ENCODE results near the gene RXRA.

GRCh38 chr9:134420281-134420845 lies 94.1 kb downstream of the RXRA start:
- no peak for TF ChIP-seq CTCF (IDR thresholded peaks at IDR 0.05; ENCODE audit: extremely low read depth in 1 of 2, insufficient read depth in 1 of 2, low read depth in 1 of 2, low read length in 2 of 2)
- TF ChIP-seq EZH2 (IDR thresholded peaks at IDR 0.05; ENCODE audit: borderline replicate concordance, low read depth, low read length, severe bottlenecking): no peak
- TF ChIP-seq POLR2A (IDR thresholded peaks at IDR 0.05; ENCODE audit: low read depth, low read length): no peak
- TF ChIP-seq MYC (IDR thresholded peaks at IDR 0.05; ENCODE audit: low read depth, low read length): no peak
- TF ChIP-seq POLR2AphosphoS5 (IDR thresholded peaks at IDR 0.05; ENCODE audit: insufficient read depth, low read depth, low read length): no peak
- TF ChIP-seq GATA2 (IDR thresholded peaks at IDR 0.05; ENCODE audit: insufficient read depth, insufficient read length, low read depth, low read length): no peak
- no peak for TF ChIP-seq JUN (IDR thresholded peaks at IDR 0.05; ENCODE audit: borderline replicate concordance, insufficient read depth, insufficient read length, low read depth)

Measured in endothelial cell of umbilical vein (primary cell).